ENCODE results near the gene TBX2.

The TBX2 gene

DNA sequence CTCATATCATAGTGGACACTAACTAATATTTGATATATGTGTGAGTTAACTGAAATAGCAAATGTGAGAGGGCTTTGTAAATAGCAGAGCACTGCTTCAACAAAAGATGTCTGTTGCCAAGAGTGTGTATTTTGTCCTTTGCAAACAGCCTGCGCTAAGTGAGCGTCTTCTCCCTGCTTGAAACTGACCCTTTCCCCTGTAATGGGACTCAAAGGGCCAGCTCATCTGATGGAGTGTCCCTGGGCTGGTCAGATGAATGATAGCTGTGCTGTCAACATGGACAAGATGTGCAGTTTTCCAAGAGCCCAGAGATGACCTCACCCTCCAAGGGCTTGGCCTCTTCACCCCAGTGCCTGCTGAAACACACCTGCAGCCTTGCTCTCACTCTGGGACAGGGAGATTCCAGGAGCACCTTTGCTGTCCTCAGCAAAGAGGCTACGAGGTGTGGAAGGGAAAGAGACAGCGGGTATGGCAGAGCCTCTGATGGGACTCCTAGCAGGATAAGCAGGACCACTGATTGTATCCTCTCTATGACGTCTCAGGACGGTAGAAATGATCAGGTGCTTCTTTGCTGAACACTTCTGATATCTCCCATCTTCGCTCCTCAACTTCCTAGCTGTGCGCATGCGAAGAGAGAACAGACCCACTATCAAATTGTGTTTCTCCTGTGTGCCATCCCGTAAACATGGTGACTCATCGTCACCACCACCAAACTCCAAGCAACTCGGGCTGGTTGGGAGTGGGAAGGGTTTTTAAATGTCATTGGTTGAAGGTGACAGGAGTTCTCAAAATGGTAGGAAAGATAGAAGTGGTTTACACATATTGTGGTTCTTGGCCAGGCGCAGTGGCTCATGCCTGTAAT, 35.8 kb upstream of the TBX2 start:
- TF ChIP-seq, protein P1, sequence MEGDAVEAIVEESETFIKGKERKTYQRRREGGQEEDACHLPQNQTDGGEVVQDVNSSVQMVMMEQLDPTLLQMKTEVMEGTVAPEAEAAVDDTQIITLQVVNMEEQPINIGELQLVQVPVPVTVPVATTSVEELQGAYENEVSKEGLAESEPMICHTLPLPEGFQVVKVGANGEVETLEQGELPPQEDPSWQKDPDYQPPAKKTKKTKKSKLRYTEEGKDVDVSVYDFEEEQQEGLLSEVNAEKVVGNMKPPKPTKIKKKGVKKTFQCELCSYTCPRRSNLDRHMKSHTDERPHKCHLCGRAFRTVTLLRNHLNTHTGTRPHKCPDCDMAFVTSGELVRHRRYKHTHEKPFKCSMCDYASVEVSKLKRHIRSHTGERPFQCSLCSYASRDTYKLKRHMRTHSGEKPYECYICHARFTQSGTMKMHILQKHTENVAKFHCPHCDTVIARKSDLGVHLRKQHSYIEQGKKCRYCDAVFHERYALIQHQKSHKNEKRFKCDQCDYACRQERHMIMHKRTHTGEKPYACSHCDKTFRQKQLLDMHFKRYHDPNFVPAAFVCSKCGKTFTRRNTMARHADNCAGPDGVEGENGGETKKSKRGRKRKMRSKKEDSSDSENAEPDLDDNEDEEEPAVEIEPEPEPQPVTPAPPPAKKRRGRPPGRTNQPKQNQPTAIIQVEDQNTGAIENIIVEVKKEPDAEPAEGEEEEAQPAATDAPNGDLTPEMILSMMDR (IDR thresholded peaks at IDR 0.05; ENCODE audit: low read depth, low read length, missing control alignments): no peak
- no peak for DNase-seq (ENCODE audit: low read depth)
- in situ Hi-C loops (cut with HindIII; ENCODE audit: low sequenced_read_pairs): no loop called here
- no peak overlapping the region for H3K4me3 ChIP-seq (ENCODE audit: low read depth, low read length)

DNA sequence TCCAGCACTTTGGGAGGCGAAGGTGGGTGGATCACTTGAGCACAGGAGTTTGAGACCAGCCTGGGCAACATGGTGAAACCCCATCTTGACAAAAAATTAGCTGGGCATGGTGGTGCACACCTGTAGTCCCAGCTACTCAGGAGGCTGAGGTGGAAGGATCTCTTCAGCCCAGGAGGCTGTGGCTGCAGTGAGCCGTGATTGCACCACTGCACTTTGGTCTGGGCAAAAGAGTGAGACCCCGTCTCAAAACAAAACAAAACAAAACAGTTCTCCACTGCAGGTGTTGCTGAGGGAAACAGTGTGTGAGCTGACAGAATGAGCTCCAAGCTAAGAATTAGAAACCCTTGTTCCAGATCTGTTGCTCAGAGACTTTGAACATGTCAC, 35.2 kb upstream of the TBX2 start:
- in situ Hi-C loops (cut with HindIII; ENCODE audit: low sequenced_read_pairs): no loop called here
- H3K4me3 ChIP-seq (ENCODE audit: low read depth, low read length): no peak overlapping the region
- DNase-seq (ENCODE audit: low read depth): no peak
- TF ChIP-seq, protein P1 (IDR thresholded peaks at IDR 0.05; ENCODE audit: low read depth, low read length, missing control alignments): no peak

DNA sequence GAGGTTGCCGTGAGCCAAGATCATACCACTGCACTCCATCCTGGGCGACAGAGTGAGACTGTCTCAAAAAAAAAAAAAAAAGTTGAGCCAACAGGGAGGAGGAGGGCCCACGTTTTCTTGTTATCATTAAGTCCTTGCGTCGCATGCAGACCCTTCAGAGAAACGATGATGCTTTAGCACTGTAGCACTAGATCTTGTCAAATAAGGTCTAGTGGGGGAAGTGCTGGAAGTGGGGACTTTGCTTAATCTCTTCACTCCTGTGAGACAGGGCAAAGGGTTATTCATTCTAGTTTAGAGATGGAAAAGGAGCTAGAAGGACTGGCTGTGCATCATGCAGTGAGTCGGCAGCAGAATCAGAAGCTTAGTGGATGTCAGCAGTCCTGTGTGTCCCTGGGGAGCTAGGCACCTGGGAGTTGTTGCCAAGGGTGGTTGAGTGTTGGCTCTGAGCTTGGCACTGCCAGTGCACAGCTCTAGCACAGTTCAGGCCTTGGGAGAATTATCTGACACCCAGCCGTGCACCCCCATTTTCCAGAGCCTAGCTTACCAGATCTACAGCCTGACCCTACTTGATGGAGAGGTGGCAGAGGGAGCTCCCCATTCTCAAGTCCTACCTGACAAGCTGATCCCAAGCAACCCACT, 33.4 kb upstream of the TBX2 start:
- TF ChIP-seq, protein P1 (IDR thresholded peaks at IDR 0.05; ENCODE audit: low read depth, low read length, missing control alignments): no peak
- H3K4me3 ChIP-seq (ENCODE audit: low read depth, low read length): no peak overlapping the region
- in situ Hi-C loops (cut with HindIII; ENCODE audit: low sequenced_read_pairs): loop anchor here (5.0 kb wide), 1 partner anchor 39 kb away; no protein-coding TSS in a partner anchor
- no peak for DNase-seq (ENCODE audit: low read depth)

DNA sequence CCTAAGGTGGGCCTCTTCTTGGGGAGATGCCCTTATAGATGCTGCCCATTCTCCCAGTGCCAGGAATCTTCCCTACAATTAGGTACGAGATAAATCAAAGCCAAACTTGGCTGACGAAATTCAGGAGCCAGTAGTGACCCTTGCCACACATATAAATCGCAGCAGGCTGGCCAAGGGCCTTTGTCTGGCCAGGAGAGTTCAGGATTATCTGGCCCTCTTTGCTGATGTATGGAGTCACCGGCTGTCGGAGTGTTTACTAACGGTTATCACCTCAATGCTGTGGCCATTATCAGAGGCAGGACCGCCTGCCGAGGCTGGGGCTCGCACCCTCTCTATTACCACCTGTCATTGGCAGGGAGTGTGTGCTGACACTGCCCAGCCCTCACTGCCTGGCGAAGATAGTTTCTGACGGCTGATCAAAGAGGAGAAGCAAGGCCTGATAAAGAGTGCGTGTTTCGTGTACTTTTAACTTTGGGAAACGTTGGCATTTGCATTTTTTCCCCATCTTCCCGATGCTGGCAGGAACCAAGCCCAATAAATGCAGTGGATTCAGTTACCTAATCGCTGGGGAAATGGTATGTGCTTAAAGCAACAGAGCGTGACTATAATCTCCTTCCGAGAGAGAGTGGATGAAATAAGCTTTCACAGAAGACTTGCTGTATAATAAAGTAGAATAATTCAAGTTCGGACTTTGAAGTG, 32.8 kb upstream of the TBX2 start:
- in situ Hi-C loops (cut with HindIII; ENCODE audit: low sequenced_read_pairs): loop anchor here (5.0 kb wide), 1 partner anchor 40 kb away; no protein-coding TSS in a partner anchor
- TF ChIP-seq, protein P1 (IDR thresholded peaks at IDR 0.05; ENCODE audit: low read depth, low read length, missing control alignments): no peak
- no peak for DNase-seq (ENCODE audit: low read depth)
- no peak overlapping the region for H3K4me3 ChIP-seq (ENCODE audit: low read depth, low read length)

DNA sequence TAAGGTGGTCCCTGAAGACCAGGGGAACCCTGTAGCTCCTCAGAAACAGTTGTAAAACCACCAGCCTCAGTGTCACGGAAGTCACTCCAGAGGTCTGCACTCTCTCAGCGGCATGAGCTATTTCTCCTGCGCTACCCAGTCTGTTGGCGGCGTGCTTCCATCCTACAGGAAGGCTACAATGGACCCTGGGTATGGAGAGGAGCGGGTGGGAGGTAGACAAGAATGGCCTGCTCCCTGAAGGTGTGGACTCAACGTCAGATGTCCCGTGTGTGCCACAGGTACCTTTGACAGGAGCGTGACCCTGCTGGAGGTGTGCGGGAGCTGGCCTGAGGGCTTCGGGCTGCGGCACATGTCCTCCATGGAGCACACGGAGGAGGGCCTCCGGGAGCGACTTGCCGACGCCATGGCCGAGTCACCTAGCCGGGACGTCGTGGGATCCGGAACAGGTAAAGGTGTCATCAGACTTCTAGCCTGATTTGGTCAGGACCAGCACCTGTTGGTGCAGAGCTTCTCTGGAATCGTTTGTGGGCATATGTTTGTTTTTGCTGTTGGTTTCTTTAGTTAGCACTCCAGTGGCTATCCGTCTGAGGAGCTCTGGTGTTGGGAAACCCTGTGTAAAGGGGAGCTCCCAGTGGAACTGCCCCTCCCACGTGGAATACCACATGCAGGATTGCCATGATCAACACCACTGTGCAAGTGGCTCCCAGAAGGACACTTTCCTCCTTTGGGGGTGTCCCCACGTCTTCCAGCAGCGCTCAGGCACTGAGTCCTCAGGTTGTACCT, 31.4 kb upstream of the TBX2 start:
- DNase-seq (ENCODE audit: low read depth): no peak
- in situ Hi-C loops (cut with HindIII; ENCODE audit: low sequenced_read_pairs): loop anchor here (5.0 kb wide), 1 partner anchor 41 kb away; no protein-coding TSS in a partner anchor
- no peak overlapping the region for H3K4me3 ChIP-seq (ENCODE audit: low read depth, low read length)
- TF ChIP-seq, protein P1 (IDR thresholded peaks at IDR 0.05; ENCODE audit: low read depth, low read length, missing control alignments): no peak

Measured in astrocyte of the cerebellum (primary cell).